ENCODE results near the gene GASK1A. TPM values are rescaled to one million over a fixed set of nuclear protein-coding genes. Genes with fewer than 3 reads are reported as not detected.
"Not testable (repeated sequence)": the region's sequence is repeated elsewhere in the genome, so short reads cannot be mapped to it uniquely, and the experiment has no call there.

GASK1A gene
- total RNA-seq, 2 donors from 2014 or later, result not detected

DNA sequence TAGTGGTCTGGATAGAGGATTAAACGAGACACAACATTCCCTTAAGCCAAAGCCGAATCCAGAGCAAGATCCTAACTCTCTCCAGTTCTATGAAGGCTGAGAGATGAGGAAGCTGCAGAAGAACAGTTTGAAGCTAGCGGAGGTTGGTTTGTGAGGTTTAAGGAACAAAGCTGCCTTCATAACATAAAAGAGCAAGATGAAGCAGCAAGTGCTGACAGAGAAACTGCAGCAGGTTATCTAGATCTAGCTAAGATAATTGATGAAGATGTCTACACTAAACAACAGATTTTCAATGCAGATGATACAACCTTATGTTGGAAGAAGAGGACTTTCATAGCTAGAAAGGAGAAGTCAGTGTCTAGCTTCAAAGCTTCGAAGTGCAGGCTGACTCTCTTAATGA is 14.8 kb upstream of the GASK1A start:
- H3K9me3 ChIP-seq (ENCODE audit: control insufficient read depth, low read length, poor library complexity, severe bottlenecking), result no peaks in the 10 kb centered on the region
- Mint-ChIP-seq H3K36me3 (ENCODE audit: low read depth) (no peaks in the 10 kb centered on the region), H3K4me1 (peaks cover 13% of the 10 kb centered on the region), H3K27ac (no peak overlapping the region), H3K4me3 (peak overlapping the region; percentile 28), H3K27me3 (peaks cover 21% of the 10 kb centered on the region)
- ATAC-seq (no peak), DNase-seq (no peak)

DNA sequence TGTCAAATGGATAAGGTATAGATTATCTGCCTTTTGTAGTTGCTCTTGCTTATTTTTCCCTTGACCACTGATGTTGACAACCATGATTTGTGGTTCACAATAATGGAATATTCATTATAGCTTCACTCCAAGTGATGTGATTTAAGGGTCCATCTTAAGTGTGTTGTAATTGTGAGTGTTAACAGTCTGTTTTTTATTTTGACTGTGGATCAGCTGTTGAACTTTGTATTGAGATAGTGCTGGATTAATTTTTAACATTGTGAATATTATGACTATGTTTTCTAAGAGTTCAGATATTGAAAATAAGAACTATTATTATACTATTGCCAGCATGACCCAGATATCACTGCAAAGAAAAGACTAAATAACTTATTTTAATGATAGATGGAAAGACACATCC is 8.6 kb upstream of the GASK1A start:
- no peak overlapping the region for H3K27ac Mint-ChIP-seq
- no peak for ATAC-seq
- no peak overlapping the region for H3K4me3 Mint-ChIP-seq
- no peak for DNase-seq
- no peaks in the 10 kb centered on the region for H3K9me3 ChIP-seq (ENCODE audit: control insufficient read depth, low read length, poor library complexity, severe bottlenecking)
- H3K4me1 Mint-ChIP-seq, result no peaks in the 10 kb centered on the region
- peaks cover 7% of the 10 kb centered on the region for H3K36me3 Mint-ChIP-seq (ENCODE audit: low read depth)
- H3K27me3 Mint-ChIP-seq, result peaks cover 7% of the 10 kb centered on the region

DNA sequence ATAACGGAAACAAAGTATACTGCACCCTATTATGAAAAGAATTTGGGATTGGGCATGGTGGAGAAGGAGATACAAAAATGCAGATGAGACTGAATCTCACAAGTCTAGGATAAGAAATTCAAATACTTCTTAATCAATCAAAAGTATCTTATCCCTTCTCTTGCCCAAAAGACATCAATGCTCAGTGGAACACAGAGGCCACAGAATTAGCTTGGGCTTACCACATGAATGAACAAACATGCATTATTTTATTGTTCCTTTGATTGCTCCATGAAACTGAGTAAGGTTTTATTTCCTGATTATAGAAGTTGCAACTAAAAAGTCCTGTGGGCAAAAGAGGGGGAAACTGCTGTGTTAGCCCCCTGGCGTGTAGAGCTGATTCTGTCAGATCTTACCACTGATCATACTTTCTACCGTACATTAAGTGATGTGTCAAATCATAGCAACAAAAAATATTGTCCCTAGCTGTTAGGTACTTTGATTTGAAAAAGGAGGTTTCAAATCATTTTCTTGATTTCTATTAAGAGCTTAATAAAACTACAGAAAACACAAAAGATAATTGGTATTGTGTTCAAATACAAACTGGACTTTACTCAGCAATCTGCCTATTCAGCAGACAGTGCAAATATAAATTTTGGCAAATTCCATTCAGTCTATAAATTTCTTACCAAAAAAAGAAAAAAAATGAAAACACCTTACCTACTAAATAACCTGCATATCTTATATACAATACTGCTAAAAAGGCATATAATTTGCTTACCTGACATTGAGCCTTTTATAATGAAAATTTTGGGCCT is 7.9 kb upstream of the GASK1A start:
- peaks cover 7% of the 10 kb centered on the region for H3K27me3 Mint-ChIP-seq
- H3K4me1 Mint-ChIP-seq, result no peaks in the 10 kb centered on the region
- H3K27ac Mint-ChIP-seq, result no peak overlapping the region
- H3K36me3 Mint-ChIP-seq (ENCODE audit: low read depth), result peaks cover 7% of the 10 kb centered on the region
- no peak for ATAC-seq
- no peak for DNase-seq
- H3K9me3 ChIP-seq (ENCODE audit: control insufficient read depth, low read length, poor library complexity, severe bottlenecking), result no peaks in the 10 kb centered on the region
- H3K4me3 Mint-ChIP-seq, result no peak overlapping the region

DNA sequence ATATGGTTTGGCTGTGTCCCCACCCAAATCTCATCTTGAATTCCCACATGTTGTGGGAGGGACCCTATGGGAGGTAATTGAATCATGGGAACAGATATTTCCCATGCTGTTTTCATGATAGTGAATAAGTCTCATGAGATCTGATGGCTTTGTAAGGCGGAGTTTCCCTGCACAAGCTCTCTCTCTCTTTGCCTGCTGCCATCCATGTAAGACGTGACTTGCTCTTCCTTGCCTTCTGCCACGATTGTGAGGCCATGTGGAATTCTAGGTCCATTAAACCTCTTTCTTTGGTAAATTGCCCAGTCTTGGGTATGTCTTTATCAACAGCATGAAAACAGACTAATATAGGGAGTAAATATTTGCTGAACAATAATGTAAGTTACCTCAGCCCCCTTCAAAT is 4.2 kb upstream of the GASK1A start:
- not testable (repeated sequence) for H3K36me3 Mint-ChIP-seq (ENCODE audit: low read depth); H3K27ac Mint-ChIP-seq; H3K9me3 ChIP-seq (ENCODE audit: control insufficient read depth, low read length, poor library complexity, severe bottlenecking); H3K4me3 Mint-ChIP-seq; ATAC-seq; H3K4me1 Mint-ChIP-seq; DNase-seq
- H3K27me3 Mint-ChIP-seq, result peaks cover 22% of the 10 kb centered on the region

DNA sequence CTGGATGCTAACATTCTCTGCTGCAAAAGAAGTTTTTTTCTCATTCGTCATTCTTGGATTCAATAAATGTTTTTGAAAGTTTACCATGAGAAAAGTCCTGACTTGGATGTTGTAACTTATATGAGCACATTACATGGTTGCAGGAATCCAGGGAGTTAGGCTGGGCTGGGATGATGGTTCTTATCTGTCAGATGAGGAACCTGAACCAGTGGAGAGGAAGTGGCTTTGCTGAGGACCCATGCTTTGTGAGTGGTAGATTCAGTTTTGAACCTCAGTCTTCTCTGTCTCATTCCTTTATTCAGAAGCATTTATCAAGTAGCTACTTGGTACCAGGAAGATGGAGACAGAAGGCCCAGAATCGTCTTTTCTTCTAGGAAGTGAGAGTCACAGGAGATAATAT is 3.7 kb upstream of the GASK1A start:
- DNase-seq, result no peak
- Mint-ChIP-seq H3K4me3 (no peak overlapping the region), H3K4me1 (peaks cover 4% of the 10 kb centered on the region), H3K27me3 (peaks cover 27% of the 10 kb centered on the region), H3K36me3 (ENCODE audit: low read depth) (peaks cover 8% of the 10 kb centered on the region), H3K27ac (no peak overlapping the region)
- ATAC-seq, result no peak
- no peaks in the 10 kb centered on the region for H3K9me3 ChIP-seq (ENCODE audit: control insufficient read depth, low read length, poor library complexity, severe bottlenecking)

DNA sequence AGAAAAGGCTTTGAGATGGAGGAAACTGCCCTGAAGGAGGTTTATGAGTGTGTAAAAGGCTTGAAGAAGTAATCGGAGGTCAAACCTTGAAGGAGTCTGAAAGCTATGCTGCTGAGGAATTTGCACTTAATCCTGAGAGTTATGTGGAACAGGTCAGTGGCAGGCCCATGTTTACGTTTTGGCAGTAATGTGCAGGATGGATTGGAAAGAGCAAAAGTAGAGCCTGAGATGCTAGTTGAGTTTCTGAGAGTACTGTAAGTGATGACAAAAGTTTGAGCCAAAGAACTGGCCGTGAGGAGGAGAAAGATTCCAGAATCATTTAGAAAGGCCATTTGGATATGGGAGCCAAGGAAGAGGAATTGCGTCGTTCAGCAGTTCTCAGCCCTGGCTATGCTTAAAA is 3.2 kb upstream of the GASK1A start:
- no peaks in the 10 kb centered on the region for H3K9me3 ChIP-seq (ENCODE audit: control insufficient read depth, low read length, poor library complexity, severe bottlenecking)
- peaks cover 32% of the 10 kb centered on the region for H3K27me3 Mint-ChIP-seq
- ATAC-seq (no peak), DNase-seq (no peak)
- H3K36me3 Mint-ChIP-seq (ENCODE audit: low read depth), result peaks cover 9% of the 10 kb centered on the region
- H3K4me1 Mint-ChIP-seq, result peaks cover 4% of the 10 kb centered on the region
- no peak overlapping the region for H3K4me3 Mint-ChIP-seq
- H3K27ac Mint-ChIP-seq, result no peak overlapping the region

DNA sequence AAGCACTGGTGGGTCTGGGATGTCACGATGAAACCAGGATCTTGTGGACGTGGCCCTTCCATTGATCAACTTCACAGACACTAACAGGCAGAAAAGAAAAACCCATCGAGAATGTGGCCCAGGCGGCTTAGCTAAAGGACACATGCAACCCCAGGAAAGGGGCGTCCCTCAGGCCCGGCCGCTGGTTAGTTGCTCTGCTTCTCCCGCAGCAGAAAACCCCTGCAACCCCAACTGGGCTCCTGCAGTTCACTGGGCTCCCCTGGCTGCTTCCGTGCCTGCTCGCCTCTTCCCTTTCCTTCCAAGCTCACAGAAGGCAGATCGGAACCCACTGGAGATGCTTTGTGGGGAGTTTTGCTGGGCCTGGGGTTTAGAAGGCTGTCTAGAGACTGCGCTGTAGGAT is 1.1 kb downstream of the GASK1A start:
- H3K9me3 ChIP-seq (ENCODE audit: control insufficient read depth, low read length, poor library complexity, severe bottlenecking), result no peaks in the 10 kb centered on the region
- H3K27me3 Mint-ChIP-seq, result peaks cover 50% of the 10 kb centered on the region
- DNase-seq, result no peak
- H3K36me3 Mint-ChIP-seq (ENCODE audit: low read depth), result peaks cover 2% of the 10 kb centered on the region
- no peak overlapping the region for H3K27ac Mint-ChIP-seq
- peaks cover 6% of the 10 kb centered on the region for H3K4me1 Mint-ChIP-seq
- peak overlapping the region; percentile 69 for H3K4me3 Mint-ChIP-seq
- no peak for ATAC-seq

DNA sequence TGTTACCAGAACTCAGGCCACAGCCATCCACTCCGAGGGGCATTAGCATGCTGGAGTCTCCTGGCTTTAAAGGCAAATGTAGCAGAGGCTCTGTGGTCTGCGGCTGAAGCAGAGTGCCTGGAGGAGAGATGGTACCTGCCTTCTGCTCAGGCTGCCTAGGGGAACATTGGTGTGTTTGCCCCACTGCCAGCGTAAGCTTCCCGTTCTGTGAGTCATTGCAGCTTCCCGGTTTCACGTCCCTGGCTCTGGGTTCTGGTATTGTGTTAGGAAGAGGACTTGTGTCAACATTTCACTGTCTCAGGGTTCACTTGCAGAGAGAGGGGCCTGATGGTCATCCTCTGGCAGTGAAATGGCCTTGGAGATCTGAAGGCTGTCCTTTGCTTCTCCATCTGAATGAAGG is 1.8 kb downstream of the GASK1A start:
- no peak for ATAC-seq
- Mint-ChIP-seq H3K36me3 (ENCODE audit: low read depth) (peaks cover 2% of the 10 kb centered on the region), H3K27ac (no peak overlapping the region), H3K27me3 (peaks cover 50% of the 10 kb centered on the region), H3K4me3 (no peak overlapping the region), H3K4me1 (peaks cover 6% of the 10 kb centered on the region)
- DNase-seq, result no peak
- H3K9me3 ChIP-seq (ENCODE audit: control insufficient read depth, low read length, poor library complexity, severe bottlenecking), result no peaks in the 10 kb centered on the region

DNA sequence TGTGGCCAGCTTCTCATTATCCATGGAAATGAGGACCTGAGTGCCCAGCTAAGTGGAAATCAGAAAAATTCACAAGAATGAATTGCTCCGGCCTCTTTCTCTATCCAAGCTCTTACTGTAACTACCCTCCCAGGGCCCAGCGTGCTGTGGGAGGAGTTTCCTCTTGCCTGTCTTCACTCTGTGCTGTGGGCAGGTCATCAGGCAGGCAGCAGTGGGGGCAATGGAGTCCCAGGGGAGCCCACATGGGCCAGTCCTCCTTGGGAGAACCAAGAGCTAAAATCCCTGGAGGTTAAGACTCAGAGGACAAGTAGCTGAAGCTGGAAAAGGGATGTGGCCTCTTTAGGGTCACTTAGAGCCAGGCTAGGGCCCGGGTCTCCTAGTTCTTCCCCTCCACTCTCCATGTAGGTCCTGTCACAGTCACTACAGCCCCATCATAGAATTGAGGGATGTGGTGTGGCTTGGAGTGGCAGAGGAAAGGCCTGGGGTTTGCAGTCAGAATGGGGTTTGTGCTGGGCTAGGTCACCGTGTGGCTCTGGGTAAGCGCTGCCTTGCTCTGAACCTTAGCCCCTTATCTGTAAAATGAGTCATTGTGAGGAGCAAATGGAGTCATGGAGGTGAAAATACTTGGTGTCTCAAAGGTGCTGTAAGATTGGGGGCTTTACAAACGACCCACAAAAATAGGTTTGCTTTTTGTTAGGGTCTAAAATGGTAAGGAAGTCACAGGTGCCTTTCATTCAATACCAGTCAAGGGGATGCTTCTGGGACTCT is 3.7 kb downstream of the GASK1A start:
- no peak overlapping the region for H3K4me3 Mint-ChIP-seq
- DNase-seq, result no peak
- ATAC-seq, result no peak
- peaks cover 2% of the 10 kb centered on the region for H3K36me3 Mint-ChIP-seq (ENCODE audit: low read depth)
- no peaks in the 10 kb centered on the region for H3K9me3 ChIP-seq (ENCODE audit: control insufficient read depth, low read length, poor library complexity, severe bottlenecking)
- peaks cover 6% of the 10 kb centered on the region for H3K4me1 Mint-ChIP-seq
- H3K27ac Mint-ChIP-seq, result no peak overlapping the region
- peaks cover 57% of the 10 kb centered on the region for H3K27me3 Mint-ChIP-seq

DNA sequence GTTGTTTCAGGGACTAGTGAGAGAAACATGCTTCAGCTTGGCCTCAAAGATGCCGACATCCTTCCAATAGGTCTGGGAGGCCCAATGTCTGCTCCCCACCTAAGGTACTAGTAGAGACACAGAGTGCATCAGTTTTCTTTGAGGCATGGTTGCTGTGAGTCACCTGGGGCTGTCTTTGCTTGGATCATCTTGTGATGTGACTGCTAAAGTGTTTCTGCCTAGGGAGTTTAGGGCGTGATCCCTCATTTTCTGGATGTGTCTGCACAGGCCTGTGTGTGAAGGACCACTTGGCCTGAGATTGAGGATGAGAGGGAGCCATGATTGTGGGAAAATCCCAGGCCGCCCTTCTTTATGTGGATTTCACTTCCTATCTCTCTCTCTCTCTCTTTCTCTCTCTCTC is 4.8 kb downstream of the GASK1A start:
- DNase-seq (no peak), ATAC-seq (no peak)
- no peaks in the 10 kb centered on the region for H3K9me3 ChIP-seq (ENCODE audit: control insufficient read depth, low read length, poor library complexity, severe bottlenecking)
- peaks cover 4% of the 10 kb centered on the region for H3K36me3 Mint-ChIP-seq (ENCODE audit: low read depth)
- H3K27ac Mint-ChIP-seq, result no peak overlapping the region
- peaks cover 5% of the 10 kb centered on the region for H3K4me1 Mint-ChIP-seq
- H3K27me3 Mint-ChIP-seq, result peaks cover 57% of the 10 kb centered on the region
- H3K4me3 Mint-ChIP-seq, result no peak overlapping the region

DNA sequence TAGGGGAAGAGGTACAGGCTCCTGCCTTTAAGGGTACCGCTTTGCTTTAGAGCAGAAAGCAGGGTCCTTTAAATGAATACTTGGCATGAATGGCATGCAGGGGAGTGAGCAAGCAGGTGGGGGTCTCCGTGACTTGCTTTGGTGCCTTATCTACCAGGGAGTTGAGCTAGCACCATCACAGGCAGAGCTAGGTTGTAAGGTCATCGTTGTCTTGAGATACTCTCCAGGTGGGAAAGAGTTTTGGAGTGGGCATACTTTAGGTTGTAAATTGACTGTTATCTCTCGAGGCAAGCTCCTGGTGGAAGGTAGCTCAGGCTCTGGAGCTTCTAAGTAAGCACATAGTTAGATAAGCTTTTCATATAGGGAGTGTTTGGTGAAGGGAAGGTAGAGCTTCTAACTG is 5.6 kb downstream of the GASK1A start:
- H3K9me3 ChIP-seq (ENCODE audit: control insufficient read depth, low read length, poor library complexity, severe bottlenecking), result no peaks in the 10 kb centered on the region
- no peak for ATAC-seq
- Mint-ChIP-seq H3K27ac (no peak overlapping the region), H3K4me3 (no peak overlapping the region), H3K36me3 (ENCODE audit: low read depth) (peaks cover 4% of the 10 kb centered on the region), H3K27me3 (peaks cover 55% of the 10 kb centered on the region), H3K4me1 (peaks cover 4% of the 10 kb centered on the region)
- DNase-seq, result no peak

DNA sequence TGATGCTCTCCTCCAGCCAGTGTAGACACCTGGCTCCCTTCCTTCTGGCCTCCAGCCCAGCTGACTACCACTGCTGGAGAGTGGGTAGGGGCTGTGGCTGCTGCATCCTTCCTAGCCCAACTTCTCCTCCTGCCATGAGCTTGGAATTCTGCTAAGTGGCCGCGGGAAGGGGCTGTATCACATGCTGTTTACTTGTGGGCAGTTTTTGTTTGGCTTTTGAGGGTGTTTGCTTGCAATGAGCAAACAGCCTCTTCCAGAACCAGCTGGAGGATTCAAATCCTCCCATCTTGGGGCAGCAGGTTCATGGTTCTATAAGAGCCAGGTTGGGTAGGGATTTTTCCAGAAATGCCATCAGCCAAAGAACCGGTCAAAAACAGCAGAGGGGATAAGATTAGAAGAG is 9.0 kb downstream of the GASK1A start:
- no peak overlapping the region for H3K27ac Mint-ChIP-seq
- H3K9me3 ChIP-seq (ENCODE audit: control insufficient read depth, low read length, poor library complexity, severe bottlenecking), result no peaks in the 10 kb centered on the region
- peaks cover 3% of the 10 kb centered on the region for H3K36me3 Mint-ChIP-seq (ENCODE audit: low read depth)
- H3K4me1 Mint-ChIP-seq, result peaks cover 4% of the 10 kb centered on the region
- no peak for ATAC-seq
- H3K27me3 Mint-ChIP-seq, result peaks cover 32% of the 10 kb centered on the region
- no peak overlapping the region for H3K4me3 Mint-ChIP-seq
- DNase-seq, result no peak

DNA sequence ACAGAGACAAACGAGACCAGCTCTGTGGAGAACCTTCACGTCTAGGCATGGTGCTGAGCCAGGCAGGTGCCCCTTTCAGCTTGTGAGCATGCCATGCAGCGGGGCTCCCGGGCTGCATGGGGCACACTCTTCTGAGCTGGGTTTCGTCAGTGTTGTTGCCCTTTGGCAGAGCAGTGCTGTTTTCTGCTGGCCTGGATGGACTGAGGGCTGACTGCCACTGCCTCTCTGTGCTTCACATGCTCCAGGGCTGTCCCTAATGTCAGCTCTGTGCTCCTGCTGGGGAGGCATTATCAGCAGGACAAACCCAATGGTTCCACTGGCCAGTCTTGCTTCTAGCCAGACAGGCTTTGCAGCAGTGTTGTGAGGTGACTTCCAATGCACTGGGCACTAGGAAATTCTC is 9.5 kb downstream of the GASK1A start:
- H3K36me3 Mint-ChIP-seq (ENCODE audit: low read depth), result peaks cover 3% of the 10 kb centered on the region
- H3K4me3 Mint-ChIP-seq, result no peak overlapping the region
- ATAC-seq, result no peak
- H3K27me3 Mint-ChIP-seq, result peaks cover 27% of the 10 kb centered on the region
- no peaks in the 10 kb centered on the region for H3K9me3 ChIP-seq (ENCODE audit: control insufficient read depth, low read length, poor library complexity, severe bottlenecking)
- H3K4me1 Mint-ChIP-seq, result peaks cover 4% of the 10 kb centered on the region
- no peak for DNase-seq
- no peak overlapping the region for H3K27ac Mint-ChIP-seq

Data from T-helper 17 cell (primary cell).